Retinal pigment epithelial cell (primary cell): Measurements from ENCODE around the gene MTCH1.

Source experiments
- DNase-seq: peaks from one replicate; pipeline ENCODE4 v3.0.0-alpha.2; 2010; ENCODE audit warnings: low read depth
- H3K4me3 ChIP-seq: 2 replicates; pipeline ENCODE4 v1.5.1; 2011; ENCODE audit warnings: mild to moderate bottlenecking, low read length, control low read depth, moderate library complexity
- TF ChIP-seq, protein P1 (sequence below): conservative IDR thresholded peaks from 2 replicates; pipeline ENCODE4 v1.5.1; 2011; ENCODE audit warnings: low read depth, low read length, control low read depth, inconsistent platforms

The MTCH1 gene

DNA sequence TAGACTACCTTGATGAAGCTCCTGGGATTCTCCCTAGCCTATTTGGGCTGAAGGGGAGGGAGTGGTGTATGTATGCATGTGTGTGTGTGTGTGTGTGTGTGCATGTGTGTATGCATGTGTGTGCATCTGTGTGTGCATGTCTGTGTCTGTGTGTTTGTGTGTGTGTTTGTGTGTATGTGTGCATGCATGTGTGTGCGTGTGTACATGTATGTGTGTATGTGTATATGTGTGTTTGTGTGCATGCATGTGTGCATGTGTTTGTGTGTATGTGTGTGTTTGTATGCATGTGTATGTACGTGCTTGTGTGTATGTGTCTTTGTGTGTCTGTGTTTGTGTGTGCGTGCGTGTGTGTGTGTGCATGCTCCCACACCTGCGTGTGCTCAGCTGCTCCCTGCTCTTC, 34.8 kb upstream of the MTCH1 start:
- TF ChIP-seq, protein P1, sequence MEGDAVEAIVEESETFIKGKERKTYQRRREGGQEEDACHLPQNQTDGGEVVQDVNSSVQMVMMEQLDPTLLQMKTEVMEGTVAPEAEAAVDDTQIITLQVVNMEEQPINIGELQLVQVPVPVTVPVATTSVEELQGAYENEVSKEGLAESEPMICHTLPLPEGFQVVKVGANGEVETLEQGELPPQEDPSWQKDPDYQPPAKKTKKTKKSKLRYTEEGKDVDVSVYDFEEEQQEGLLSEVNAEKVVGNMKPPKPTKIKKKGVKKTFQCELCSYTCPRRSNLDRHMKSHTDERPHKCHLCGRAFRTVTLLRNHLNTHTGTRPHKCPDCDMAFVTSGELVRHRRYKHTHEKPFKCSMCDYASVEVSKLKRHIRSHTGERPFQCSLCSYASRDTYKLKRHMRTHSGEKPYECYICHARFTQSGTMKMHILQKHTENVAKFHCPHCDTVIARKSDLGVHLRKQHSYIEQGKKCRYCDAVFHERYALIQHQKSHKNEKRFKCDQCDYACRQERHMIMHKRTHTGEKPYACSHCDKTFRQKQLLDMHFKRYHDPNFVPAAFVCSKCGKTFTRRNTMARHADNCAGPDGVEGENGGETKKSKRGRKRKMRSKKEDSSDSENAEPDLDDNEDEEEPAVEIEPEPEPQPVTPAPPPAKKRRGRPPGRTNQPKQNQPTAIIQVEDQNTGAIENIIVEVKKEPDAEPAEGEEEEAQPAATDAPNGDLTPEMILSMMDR = no peak
- no peak overlapping the region for H3K4me3 ChIP-seq
- no peak for DNase-seq

- no peak overlapping the region for H3K4me3 ChIP-seq
- no peak for DNase-seq
- TF ChIP-seq, protein P1 = no peak
Measured at GRCh38 chr6:37020381-37020780, 34.4 kb upstream of the MTCH1 start.

DNA sequence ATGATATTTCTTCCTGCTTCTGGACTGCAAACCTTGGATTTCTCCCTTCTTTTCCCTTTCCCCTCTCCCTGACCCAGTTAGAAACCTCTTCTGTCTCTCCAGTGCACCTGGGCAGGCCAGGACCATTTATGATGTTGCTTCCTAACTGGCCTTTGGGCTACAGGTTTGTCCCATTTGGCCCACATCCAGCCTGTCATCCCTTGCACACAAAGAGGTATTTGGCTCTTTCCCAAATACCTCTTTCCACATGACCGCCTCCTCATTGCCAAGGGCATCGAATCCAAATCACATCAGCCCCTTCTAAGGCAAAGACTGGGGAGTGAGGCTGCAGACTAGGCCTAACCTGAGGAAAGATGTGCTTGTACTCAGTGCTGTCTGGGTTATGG, 33.1 kb upstream of the MTCH1 start:
- TF ChIP-seq, protein P1 = no peak
- no peak for DNase-seq
- H3K4me3 ChIP-seq = no peak overlapping the region

GRCh38 chr6:37018198-37019064, 32.4 kb upstream of the MTCH1 start:
- TF ChIP-seq, protein P1 = peak; percentile 98
- peak; percentile 68 for DNase-seq
- H3K4me3 ChIP-seq = no peak overlapping the region

DNA sequence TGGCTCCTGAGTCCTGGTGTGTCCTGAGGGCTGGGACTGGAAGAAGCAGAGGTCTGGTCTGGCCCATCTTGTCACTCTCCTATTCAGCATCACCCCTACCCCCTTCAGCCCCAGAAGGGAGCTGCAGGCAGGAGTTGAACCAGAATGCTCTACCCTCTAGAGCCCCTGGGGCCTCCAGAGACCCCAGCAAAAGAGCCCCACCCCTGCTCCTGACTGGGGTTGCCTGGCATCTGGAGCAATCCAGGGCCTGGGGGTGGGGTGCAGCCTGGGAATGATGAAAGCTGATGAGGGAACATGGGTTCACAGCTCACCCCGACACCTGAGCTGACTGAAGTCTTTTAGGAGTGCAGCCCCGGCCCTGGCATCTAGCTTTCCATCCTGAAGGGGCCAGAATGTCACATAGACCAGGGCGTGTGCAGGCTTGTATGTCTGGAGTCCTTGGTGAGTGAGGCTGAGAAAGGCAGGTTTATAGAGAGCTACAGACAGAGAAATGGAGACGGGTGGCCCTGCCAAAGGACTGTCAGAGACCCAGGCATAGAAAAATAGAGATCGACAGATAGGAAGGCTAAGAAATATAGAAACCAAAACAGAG, 31.7 kb upstream of the MTCH1 start:
- TF ChIP-seq, protein P1 = no peak
- DNase-seq = no peak
- no peak overlapping the region for H3K4me3 ChIP-seq

DNA sequence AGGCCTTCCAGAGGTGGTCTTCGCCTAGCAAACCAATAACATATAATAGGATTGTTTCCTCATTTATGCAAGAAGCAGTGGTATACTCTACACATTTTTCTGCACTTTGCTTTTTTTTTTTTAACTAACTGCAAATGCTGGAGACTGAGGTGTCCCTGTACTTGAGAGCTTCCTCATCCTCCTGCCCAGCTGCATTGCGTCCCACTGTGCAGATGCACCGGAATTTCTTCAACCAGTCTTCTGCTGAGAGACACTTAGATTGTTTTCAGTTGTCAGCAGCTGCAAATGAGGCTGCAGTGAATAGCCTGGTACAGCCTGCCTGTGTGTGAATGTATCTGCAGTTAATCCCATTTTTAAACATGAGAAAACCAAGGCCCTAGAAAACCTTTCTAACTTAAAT, 31.0 kb upstream of the MTCH1 start:
- H3K4me3 ChIP-seq = no peak overlapping the region
- DNase-seq = no peak
- TF ChIP-seq, protein P1 = no peak

DNA sequence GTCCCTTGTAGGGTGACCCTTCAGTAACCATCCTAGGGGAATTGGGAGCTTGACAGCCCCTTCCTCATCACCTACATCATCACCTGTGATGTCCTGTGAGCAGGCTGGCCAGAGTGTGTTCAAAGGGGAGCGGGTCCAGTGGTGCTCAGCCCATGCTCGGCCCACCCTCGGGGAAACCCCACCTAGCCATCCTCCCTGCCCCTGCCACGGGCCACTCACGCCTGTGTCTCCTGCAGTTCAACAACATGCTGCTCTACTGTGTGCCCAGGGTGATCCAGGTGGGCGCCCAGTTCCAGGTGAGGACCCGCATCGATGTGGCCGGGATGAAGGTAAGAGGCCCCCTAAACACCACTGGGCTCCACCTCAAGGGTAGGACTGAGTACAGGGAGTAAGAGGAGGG, 29.5 kb upstream of the MTCH1 start:
- no peak for DNase-seq
- H3K4me3 ChIP-seq = no peak overlapping the region
- TF ChIP-seq, protein P1 = no peak
